HL-60 (cell line): Measurements from ENCODE around the gene BAG5.

Experiments
- CTCF ChIP-seq: IDR thresholded peaks from one replicate; pipeline ENCODE4 v1.5.1; 2011; ENCODE audit warnings: low read length, control low read depth, inconsistent platforms; ENCODE audit not compliant: insufficient read depth
- REST ChIP-seq: IDR thresholded peaks from 2 replicates; pipeline ENCODE4 v1.6.1; 2012; ENCODE audit warnings: low read depth; ENCODE audit not compliant: insufficient replicate concordance

GRCh38 chr14:103561381-103562178 lies 877 bp downstream of the BAG5 start:
- TF ChIP-seq REST (no peak), CTCF (no peak)
